Left lung (tissue), 10 donors: ENCODE results near the gene LIMS1. TPM values are rescaled to one million over a fixed set of nuclear protein-coding genes. Genes with fewer than 3 reads are reported as not detected.

Source experiments
- ATAC-seq: fragments of 200-7000 bp; cut with Tn5 transposase; one replicate; pipeline ENCODE4 v1.9.1; 2020; ENCODE audit warnings: moderate library complexity
- DNase-seq, 4 donors: peaks; one replicate each; pipeline ENCODE4 v3.0.0-alpha.2; 2013 to 2020
- H3K27ac ChIP-seq, 2 donors: fragments of 200-600 bp; sonication (generic) in 1 of 2; one replicate each; pipeline versions ENCODE4 v1.5.0 to v1.8.0; 2020 to 2021
- H3K27me3 ChIP-seq, 2 donors: fragments of 200-600 bp; sonication (generic) in 1 of 2; one replicate each; pipeline versions ENCODE4 v1.5.0 to v1.8.0; 2020 to 2021
- H3K36me3 ChIP-seq, 2 donors: fragments of 200-600 bp; sonication (generic) in 1 of 2; one replicate each; pipeline versions ENCODE4 v1.5.0 to v1.8.0; 2020 to 2021
- H3K4me1 ChIP-seq, 2 donors: fragments of 200-600 bp; one replicate each; pipeline ENCODE4 v1.8.0; 2021
- H3K4me3 ChIP-seq, 2 donors: fragments of 200-600 bp; sonication (generic) in 1 of 2; one replicate each; pipeline versions ENCODE4 v1.5.0 to v1.8.0; 2020 to 2021; ENCODE audit warnings: mild to moderate bottlenecking in 1 of 2
- H3K9me3 ChIP-seq, 2 donors: fragments of 200-600 bp; sonication (generic) in 1 of 2; one replicate each; pipeline versions ENCODE4 v1.5.0 to v1.8.0; 2020 to 2021
- CTCF ChIP-seq, 2 donors: fragments of 200-600 bp; sonication (generic) in 1 of 2; IDR thresholded peaks; one replicate each; pipeline versions ENCODE4 v1.5.0 to v1.8.0; 2021; ENCODE audit warnings: antibody characterized with exemption in 2 of 2
- intact Hi-C, 2 donors: fragments of 100-400 bp; cut with DNase I; formaldehyde crosslinking; loops; one replicate each; pipeline versions ENCODE4 v1.11.2 to v1.14.2; 2022
- polyA plus RNA-seq, 6 donors: library from polyadenylated mRNA; unstranded; fragments of 120-200 nt; gene quantifications; one replicate each; pipeline ENCODE4 v1.2.1, GENCODE V29; 2013; ENCODE audit not compliant: insufficient read length in 6 of 6
- total RNA-seq, 2 donors: library from RNA; stranded (reverse); fragmentation: NEBNext Ultra II Directional; extraction: Animal tissue kit (Norgen Biotek cat#: 25700); gene quantifications; one replicate each; pipeline ENCODE4 v1.2.1, GENCODE V29; 2021
- donor health status: DM: no; HTN: yes; CAD: no.
- donor health status: DM: no; HTN: no; CAD: no.

LIMS1 gene
- total and polyA plus RNA-seq, 8 donors = 63.2 to 122 (median 70.4) TPM

GRCh38 chr2:108602422-108602821 lies 68.2 kb downstream of the LIMS1 start:
- no peaks in the 10 kb centered on the region for H3K36me3 ChIP-seq
- ATAC-seq (no peak), DNase-seq (no peak)
- no peak for TF ChIP-seq CTCF (IDR thresholded peaks at IDR 0.05)
- no peaks in the 10 kb centered on the region for H3K27me3 ChIP-seq
- H3K4me1 ChIP-seq = no peaks in the 10 kb centered on the region
- H3K9me3 ChIP-seq = no peaks in the 10 kb centered on the region
- H3K4me3 ChIP-seq = no peak overlapping the region
- intact Hi-C loops = no loop called here
- H3K27ac ChIP-seq = no peak overlapping the region

- no peaks in the 10 kb centered on the region for H3K36me3 ChIP-seq
- peaks cover 0 to 11% of the 10 kb centered on the region in 2 donors for H3K4me1 ChIP-seq
- no peaks in the 10 kb centered on the region for H3K27me3 ChIP-seq
- H3K9me3 ChIP-seq = no peaks in the 10 kb centered on the region
- no peak overlapping the region for H3K27ac ChIP-seq
- DNase-seq (no peak), ATAC-seq (no peak)
- intact Hi-C loops = no loop called here
- H3K4me3 ChIP-seq = no peak overlapping the region
- no peak for TF ChIP-seq CTCF (IDR thresholded peaks at IDR 0.05)
Observed at GRCh38 chr2:108604196-108604595, 69.9 kb downstream of the LIMS1 start.

- Histone ChIP-seq H3K4me3 (no peak overlapping the region), H3K9me3 (no peaks in the 10 kb centered on the region), H3K27ac (no peak overlapping the region), H3K4me1 (peaks cover 2 to 24% of the 10 kb centered on the region in 2 donors), H3K27me3 (no peaks in the 10 kb centered on the region), H3K36me3 (no peaks in the 10 kb centered on the region)
- TF ChIP-seq CTCF (IDR thresholded peaks at IDR 0.05) = no peak
- ATAC-seq = no peak
- intact Hi-C loops = no loop called here
- no peak for DNase-seq
Observed at GRCh38 chr2:108605947-108606346, 71.7 kb downstream of the LIMS1 start.

GRCh38 chr2:108607706-108608301 lies 73.5 kb downstream of the LIMS1 start:
- intact Hi-C loops = no loop called here

GRCh38 chr2:108611021-108611420 lies 76.8 kb downstream of the LIMS1 start:
- Histone ChIP-seq H3K4me1 (peaks cover 34 to 55% of the 10 kb centered on the region in 2 donors), H3K9me3 (no peaks in the 10 kb centered on the region), H3K4me3 (no peak overlapping the region), H3K36me3 (no peaks in the 10 kb centered on the region), H3K27ac (no peak overlapping the region), H3K27me3 (no peaks in the 10 kb centered on the region)
- no peak for TF ChIP-seq CTCF (IDR thresholded peaks at IDR 0.05)
- ATAC-seq (no peak), DNase-seq (no peak)
- intact Hi-C loops = no loop called here

More at GRCh38 chr2:108607706-108608301, 73.5 kb downstream of the LIMS1 start:
- H3K4me1 ChIP-seq = peaks cover 13 to 28% of the 10 kb centered on the region in 2 donors
- no peaks in the 10 kb centered on the region for H3K9me3 ChIP-seq
- DNase-seq (peak in 1 of 4 donors; percentile 64), ATAC-seq (peak; percentile 44)
- H3K27me3 ChIP-seq = no peaks in the 10 kb centered on the region
- no peak overlapping the region for H3K4me3 ChIP-seq
- no peak overlapping the region for H3K27ac ChIP-seq
- TF ChIP-seq CTCF (IDR thresholded peaks at IDR 0.05) = peak; percentile 39 to 45
- no peaks in the 10 kb centered on the region for H3K36me3 ChIP-seq
